B cell (primary cell): ENCODE measurements around the gene TBC1D22A. TPM values are rescaled to one million over a fixed set of nuclear protein-coding genes. Genes with fewer than 3 reads are reported as not detected.

Experiments used
- ATAC-seq: fragments of 200-7000 bp; cut with Tn5 transposase; one replicate; pipeline ENCODE4 v1.10.0; 2021; ENCODE audit warnings: low read depth, mild to moderate bottlenecking, moderate number of reproducible peaks, moderate library complexity
- CTCF ChIA-PET: fragments of 350-600 bp; sonication (Branson Sonifier 250); formaldehyde crosslinking; loops from one replicate; lab custom pipeline; 2021; ENCODE audit warnings: antibody characterized with exemption, inconsistent platforms; lab: Charles Lee
- POLR2A ChIA-PET: fragments of 350-600 bp; sonication (Branson Sonifier 250); formaldehyde crosslinking; loops from one replicate; lab custom pipeline; 2021; ENCODE audit warnings: antibody characterized with exemption; lab: Charles Lee
- DNase-seq: peaks from one replicate; pipeline ENCODE4 v3.0.0; 2013
- H2AFZ ChIP-seq: 2 replicates; pipeline ENCODE4 v1.6.1; 2012; ENCODE audit warnings: mild to moderate bottlenecking, low read depth, low read length; ENCODE audit not compliant: insufficient read depth, poor library complexity, severe bottlenecking
- H3K27ac ChIP-seq, 2 donors: 1 replicate in 1 of 2; 2 replicates in 1 of 2; pipeline ENCODE4 v1.5.1; 2012 to 2013; ENCODE audit warnings: low read length in 2 of 2, mild to moderate bottlenecking in 2 of 2, moderate library complexity in 1 of 2
- H3K27me3 ChIP-seq, 4 experiments: fragments of 200-600 bp in 1 of 4; sonication (generic) in 1 of 4; replicated peaks in 1 of 4; 1 replicate in 2 of 4; 2 replicates in 2 of 4; pipeline versions ENCODE4 v1.6.1 to v1.7.0; 2013 to 2016; ENCODE audit warnings: low read length in 3 of 4, mild to moderate bottlenecking in 2 of 4, mixed read lengths in 1 of 4, moderate library complexity in 1 of 4; ENCODE audit not compliant: insufficient read depth in 4 of 4, control insufficient read depth in 3 of 4; ENCODE audit errors: control extremely low read depth in 1 of 4
- H3K36me3 ChIP-seq, 2 experiments: replicated peaks in 1 of 2; 1 replicate in 1 of 2; 2 replicates in 1 of 2; pipeline versions ENCODE4 v1.6.1 to v1.7.1; 2013; ENCODE audit warnings: low read length in 1 of 2; ENCODE audit not compliant: insufficient read depth in 2 of 2, control insufficient read depth in 1 of 2; ENCODE audit errors: control extremely low read depth in 1 of 2, extremely low read depth in 1 of 2
- H3K4me1 ChIP-seq, 2 donors: fragments of 200-600 bp in 1 of 2; sonication (generic) in 1 of 2; 1 replicate in 1 of 2; 2 replicates in 1 of 2; pipeline versions ENCODE4 v1.5.1 to v1.6.1; 2013 to 2017; ENCODE audit warnings: low read length in 2 of 2; ENCODE audit not compliant: control insufficient read depth in 2 of 2, insufficient read depth in 2 of 2
- H3K4me2 ChIP-seq: replicated peaks from 2 replicates; pipeline ENCODE3; 2012; ENCODE audit warnings: mild to moderate bottlenecking, low read depth, low read length; ENCODE audit not compliant: poor library complexity, severe bottlenecking
- H3K4me3 ChIP-seq, 5 experiments: fragments of 200-600 bp in 1 of 5; sonication (generic) in 1 of 5; 1 replicate in 3 of 5; 2 replicates in 2 of 5; pipeline versions ENCODE4 v1.5.1 to v1.7.0; 2011 to 2016; ENCODE audit warnings: low read length in 4 of 5, mild to moderate bottlenecking in 4 of 5, low read depth in 2 of 5, control low read depth in 1 of 5, moderate library complexity in 1 of 5; ENCODE audit not compliant: insufficient read depth in 1 of 5; ENCODE audit errors: control extremely low read depth in 1 of 5, extremely low read depth in 1 of 5
- H3K79me2 ChIP-seq: fragments of 200-600 bp; sonication (generic); one replicate; pipeline ENCODE4 v1.6.0; 2016; ENCODE audit warnings: low read length; ENCODE audit not compliant: control insufficient read depth, insufficient read depth
- H3K9ac ChIP-seq: fragments of 200-600 bp; sonication (generic); 2 replicates; pipeline ENCODE4 v1.6.1; 2017; ENCODE audit warnings: mild to moderate bottlenecking, low read length, moderate library complexity
- H3K9me3 ChIP-seq, 3 donors: one replicate each; pipeline versions ENCODE4 v1.6.1 to v1.7.1; 2013; ENCODE audit warnings: low read length in 2 of 3; ENCODE audit not compliant: control insufficient read depth in 2 of 3, insufficient read depth in 1 of 3; ENCODE audit errors: control extremely low read depth in 1 of 3
- H4K20me1 ChIP-seq: 2 replicates; pipeline ENCODE4 v1.6.0; 2012; ENCODE audit warnings: mild to moderate bottlenecking, low read length; ENCODE audit not compliant: insufficient read depth, control insufficient read depth, poor library complexity, severe bottlenecking
- H3K27ac Mint-ChIP-seq: one replicate; pipeline ENCODE4 v1.8.0; 2021; ENCODE audit warnings: mixed read lengths
- H3K27me3 Mint-ChIP-seq: one replicate; pipeline ENCODE4 v1.8.0; 2021; ENCODE audit warnings: mixed read lengths
- H3K4me1 Mint-ChIP-seq: one replicate; pipeline ENCODE4 v1.8.0; 2021; ENCODE audit warnings: mixed read lengths
- H3K4me3 Mint-ChIP-seq: one replicate; pipeline ENCODE4 v1.8.0; 2021; ENCODE audit warnings: mixed read lengths
- H3K9me3 Mint-ChIP-seq: one replicate; pipeline ENCODE4 v1.8.0; 2022; ENCODE audit warnings: mixed read lengths; ENCODE audit not compliant: insufficient read depth
- CTCF ChIP-seq: fragments of 200-600 bp; IDR thresholded peaks from one replicate; pipeline ENCODE4 v1.8.0; 2022; ENCODE audit warnings: antibody characterized with exemption, mild to moderate bottlenecking
- EZH2 ChIP-seq: IDR thresholded peaks from 2 replicates; pipeline ENCODE4 v1.6.1; 2012; ENCODE audit warnings: borderline replicate concordance, low read depth, mild to moderate bottlenecking, moderate library complexity, low read length; ENCODE audit not compliant: insufficient read depth, poor library complexity, severe bottlenecking
- WGBS: methylation state at CpG from one replicate; pipeline ENCODE4 v1.1.5; 2013; ENCODE audit warnings: missing lambda C conversion rate; ENCODE audit not compliant: insufficient coverage; 5-methylcytosine and 5-hydroxymethylcytosine counted together
- intact Hi-C: fragments of 100-400 bp; cut with micrococcal nuclease; formaldehyde crosslinking; loops from one replicate; pipeline ENCODE4 v1.10.0; 2022
- polyA plus RNA-seq: library from polyadenylated mRNA; depleted of rRNA; stranded (reverse); fragments of >200 nt; gene quantifications from 2 replicates; pipeline ENCODE4 v1.2.3, GENCODE V29; 2012
- total RNA-seq, 2 donors: library from RNA; stranded (reverse); fragments of 120-200 nt in 1 of 2; gene quantifications; 1 replicate in 1 of 2; 2 replicates in 1 of 2; pipeline versions ENCODE4 v1.2.3 to v1.2.4, GENCODE V29; 2013 to 2022

Gene TBC1D22A
- total and polyA plus RNA-seq, 2 donors (not counting 1 experiment from before 2014, with no cell fraction given): 73.8 to 128 TPM

GRCh38 chr22:47017245-47017644 is 254.8 kb downstream of the TBC1D22A start:
- peaks cover 2% of the 10 kb centered on the region for H3K9me3 Mint-ChIP-seq
- H3K4me2 ChIP-seq: no peak overlapping the region
- H3K4me1 Mint-ChIP-seq: peaks cover 8% of the 10 kb centered on the region
- H3K9ac ChIP-seq: no peak overlapping the region
- no peak for DNase-seq
- TF ChIP-seq EZH2 (no peak), CTCF (no peak)
- H3K36me3 ChIP-seq: peaks cover 0 to 70% of the 10 kb centered on the region in 2 experiments
- H3K27ac ChIP-seq: no peak overlapping the region
- H2AFZ ChIP-seq: no peak overlapping the region
- no peak overlapping the region for H3K27ac Mint-ChIP-seq
- peaks cover 92% of the 10 kb centered on the region for H3K79me2 ChIP-seq
- CTCF ChIA-PET: no interaction called here
- H3K4me3 Mint-ChIP-seq: no peak overlapping the region
- H3K27me3 Mint-ChIP-seq: no peaks in the 10 kb centered on the region
- H3K27me3 ChIP-seq: no peaks in the 10 kb centered on the region
- peaks cover 0 to 45% (median 20%) of the 10 kb centered on the region in 3 donors for H3K9me3 ChIP-seq
- intact Hi-C loops: no loop called here
- H4K20me1 ChIP-seq: peaks cover 100% of the 10 kb centered on the region
- WGBS: 91% methylated on average over 13 of the region's 13 CpGs
- no peak overlapping the region for H3K4me3 ChIP-seq
- H3K4me1 ChIP-seq: no peaks in the 10 kb centered on the region
- POLR2A ChIA-PET: no interaction called here
- no peak for ATAC-seq

- no peak overlapping the region for H3K4me2 ChIP-seq
- H3K4me3 Mint-ChIP-seq: no peak overlapping the region
- CTCF ChIA-PET: no interaction called here
These were observed 255.8 kb downstream of the TBC1D22A start for GRCh38 chr22:47018010-47018910.

More at GRCh38 chr22:47018010-47018910, 255.8 kb downstream of the TBC1D22A start:
- Histone ChIP-seq H2AFZ (no peak overlapping the region), H3K9ac (no peak overlapping the region), H3K4me1 (no peaks in the 10 kb centered on the region), H3K4me3 (no peak overlapping the region), H4K20me1 (peaks cover 100% of the 10 kb centered on the region), H3K36me3 (peaks cover 0 to 68% of the 10 kb centered on the region in 2 experiments), H3K9me3 (peaks cover 0 to 46% (median 20%) of the 10 kb centered on the region in 3 donors), H3K27me3 (no peaks in the 10 kb centered on the region), H3K79me2 (peaks cover 91% of the 10 kb centered on the region), H3K27ac (no peak overlapping the region)
- intact Hi-C loops: no loop called here
- H3K27me3 Mint-ChIP-seq: no peaks in the 10 kb centered on the region
- POLR2A ChIA-PET: no interaction called here
- no peak for ATAC-seq
- H3K27ac Mint-ChIP-seq: no peak overlapping the region
- peaks cover 2% of the 10 kb centered on the region for H3K9me3 Mint-ChIP-seq
- no peaks in the 10 kb centered on the region for H3K4me1 Mint-ChIP-seq
- 97% methylated on average over 32 of the region's 32 CpGs for WGBS
- TF ChIP-seq CTCF (no peak), EZH2 (no peak)
- no peak for DNase-seq
